Measurements from ENCODE around the gene MMP28. TPM values are rescaled to one million over a fixed set of nuclear protein-coding genes. Genes with fewer than 3 reads are reported as not detected.

MMP28 gene
- total RNA-seq, 1 donor from 2014 or later: 0.17 TPM

- no peak for DNase-seq (ENCODE audit: low read depth)
- Histone ChIP-seq H3K36me3 (ENCODE audit: control insufficient read depth, insufficient read depth, low read length) (no peaks in the 10 kb centered on the region), H3K4me3 (ENCODE audit: low read depth, low read length) (no peak overlapping the region), H3K27me3 (ENCODE audit: control insufficient read depth, insufficient read depth, low read length) (peaks cover 13% of the 10 kb centered on the region)
- no peak for TF ChIP-seq CTCF (IDR thresholded peaks at IDR 0.05; ENCODE audit: insufficient read depth, low read length, poor library complexity, severe bottlenecking)
Observed at GRCh38 chr17:35775583-35775982, 19.9 kb downstream of the MMP28 start.

- peaks cover 14% of the 10 kb centered on the region for H3K27me3 ChIP-seq (ENCODE audit: control insufficient read depth, insufficient read depth, low read length)
- DNase-seq (ENCODE audit: low read depth): no peak
- H3K36me3 ChIP-seq (ENCODE audit: control insufficient read depth, insufficient read depth, low read length): no peaks in the 10 kb centered on the region
- H3K4me3 ChIP-seq (ENCODE audit: low read depth, low read length): no peak overlapping the region
- no peak for TF ChIP-seq CTCF (IDR thresholded peaks at IDR 0.05; ENCODE audit: insufficient read depth, low read length, poor library complexity, severe bottlenecking)
Observed at GRCh38 chr17:35775039-35775438, 20.4 kb downstream of the MMP28 start.

- H3K36me3 ChIP-seq (ENCODE audit: control insufficient read depth, insufficient read depth, low read length): no peaks in the 10 kb centered on the region
- no peak overlapping the region for H3K4me3 ChIP-seq (ENCODE audit: low read depth, low read length)
- H3K27me3 ChIP-seq (ENCODE audit: control insufficient read depth, insufficient read depth, low read length): peaks cover 14% of the 10 kb centered on the region
- no peak for DNase-seq (ENCODE audit: low read depth)
- no peak for TF ChIP-seq CTCF (IDR thresholded peaks at IDR 0.05; ENCODE audit: insufficient read depth, low read length, poor library complexity, severe bottlenecking)
Observed at GRCh38 chr17:35774499-35774898, 20.9 kb downstream of the MMP28 start.

GRCh38 chr17:35773679-35774425 is 21.6 kb downstream of the MMP28 start:
- TF ChIP-seq CTCF (IDR thresholded peaks at IDR 0.05; ENCODE audit: insufficient read depth, low read length, poor library complexity, severe bottlenecking): no peak
- DNase-seq (ENCODE audit: low read depth): no peak

GRCh38 chr17:35773129-35773528 is 22.3 kb downstream of the MMP28 start:
- Histone ChIP-seq H3K4me3 (ENCODE audit: low read depth, low read length) (no peak overlapping the region), H3K36me3 (ENCODE audit: control insufficient read depth, insufficient read depth, low read length) (no peaks in the 10 kb centered on the region), H3K27me3 (ENCODE audit: control insufficient read depth, insufficient read depth, low read length) (peaks cover 17% of the 10 kb centered on the region)
- no peak for DNase-seq (ENCODE audit: low read depth)
- no peak for TF ChIP-seq CTCF (IDR thresholded peaks at IDR 0.05; ENCODE audit: insufficient read depth, low read length, poor library complexity, severe bottlenecking)

More at GRCh38 chr17:35773679-35774425, 21.6 kb downstream of the MMP28 start:
- Histone ChIP-seq H3K27me3 (ENCODE audit: control insufficient read depth, insufficient read depth, low read length) (peaks cover 17% of the 10 kb centered on the region), H3K36me3 (ENCODE audit: control insufficient read depth, insufficient read depth, low read length) (no peaks in the 10 kb centered on the region), H3K4me3 (ENCODE audit: low read depth, low read length) (no peak overlapping the region)
